GM11168 (cell line): ENCODE results near the gene UPF1.

Source experiments
- in situ Hi-C: fragments of 300-500 bp; cut with MboI; formaldehyde crosslinking; loops from one replicate; pipeline ENCODE4 v1.12.0; 2022; ENCODE audit warnings: low sequenced_read_pairs; ENCODE audit not compliant: unreplicated experiment

UPF1 gene

DNA sequence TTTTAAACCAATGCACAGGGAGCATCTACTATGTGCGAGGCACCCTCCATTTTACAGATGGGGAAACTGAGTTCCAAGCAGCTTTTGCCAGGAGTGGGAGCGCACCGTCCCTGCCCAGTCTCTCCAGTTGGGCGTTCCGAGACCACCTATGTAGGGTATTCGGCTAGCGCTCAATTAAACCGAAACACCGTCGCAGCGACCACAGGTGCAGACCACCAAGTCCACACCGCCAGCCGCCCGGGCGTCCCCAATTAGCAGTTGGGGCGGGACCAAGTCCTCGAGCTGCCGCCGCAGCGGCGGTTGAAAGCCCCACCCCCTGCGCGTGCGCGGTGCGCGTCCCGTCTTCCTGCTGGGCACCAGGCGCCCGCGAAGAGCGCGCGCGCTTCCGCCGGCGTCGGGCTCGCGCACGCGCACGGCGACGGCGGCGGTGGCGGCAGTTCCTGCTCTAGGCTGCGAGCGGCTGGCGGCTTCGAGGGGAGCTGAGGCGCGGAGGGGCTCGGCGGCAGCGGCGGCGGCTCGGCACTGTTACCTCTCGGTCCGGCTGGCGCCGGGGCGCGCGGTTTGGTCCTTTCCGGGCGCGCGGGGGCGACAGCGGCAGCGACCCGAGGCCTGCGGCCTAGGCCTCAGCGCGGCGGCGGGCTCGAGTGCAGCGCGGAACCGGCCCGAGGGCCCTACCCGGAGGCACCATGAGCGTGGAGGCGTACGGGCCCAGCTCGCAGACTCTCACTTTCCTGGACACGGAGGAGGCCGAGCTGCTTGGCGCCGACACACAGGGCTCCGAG is at the start of gene UPF1:
Gene UPF1, plus strand, starts transcription at position 436 of the 782 bp plus-strand sequence. Its CDS starts 251 bp downstream, at position 687.
- in situ Hi-C loops: no loop called here

DNA sequence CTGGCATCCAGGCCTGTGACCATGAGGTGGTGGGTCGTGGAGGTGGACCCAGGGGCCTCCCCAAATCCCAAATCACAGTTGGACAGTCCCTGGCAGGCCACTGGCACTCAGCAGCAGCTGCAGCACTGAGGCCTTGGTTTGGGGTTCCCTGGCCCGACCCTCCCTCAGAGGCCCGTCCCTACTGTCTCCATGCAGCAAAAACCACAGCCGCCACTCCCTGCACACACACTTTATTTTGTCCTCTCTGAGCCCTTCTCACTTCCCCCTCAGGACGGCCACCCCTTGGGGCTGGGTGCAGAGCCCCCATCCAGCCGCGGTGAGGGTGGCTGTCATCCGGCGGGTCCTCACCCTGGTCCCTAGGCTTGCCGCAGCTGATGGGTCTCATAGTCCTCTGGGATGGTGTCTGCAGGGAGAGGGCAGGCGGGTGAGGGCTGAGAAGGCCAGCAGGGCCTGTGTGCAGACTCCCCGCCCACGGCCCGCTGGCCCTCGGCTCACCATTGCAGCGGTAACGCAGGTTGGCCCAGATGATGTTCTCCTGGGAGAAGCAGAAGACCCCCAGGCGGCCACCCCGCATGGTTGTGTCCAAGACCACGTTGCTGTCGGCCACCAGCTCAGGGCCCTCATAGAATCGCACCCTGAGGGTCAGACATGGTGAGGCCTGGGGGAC is 49.1 kb upstream of the UPF1 start:
- in situ Hi-C loops: no loop called here

- in situ Hi-C loops: no loop called here
Observed at GRCh38 chr19:18783958-18784785, 47.6 kb upstream of the UPF1 start.

DNA sequence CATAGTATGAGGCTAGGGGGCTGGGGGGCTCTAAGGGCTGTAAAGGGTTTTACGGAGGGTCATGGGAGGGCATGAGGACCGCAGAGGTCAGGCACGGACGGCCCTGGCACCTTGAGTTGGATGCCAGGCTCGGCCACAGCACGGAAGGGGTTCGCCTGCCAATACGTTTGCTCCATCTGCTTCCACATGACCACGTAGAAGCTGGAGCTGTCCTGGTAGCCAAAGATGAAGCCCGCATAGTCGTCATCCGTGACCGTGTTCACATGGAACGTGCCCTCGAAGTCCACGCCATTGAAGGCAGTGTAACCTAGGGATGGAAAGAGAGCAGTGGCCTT is 47.0 kb upstream of the UPF1 start:
- in situ Hi-C loops: no loop called here

DNA sequence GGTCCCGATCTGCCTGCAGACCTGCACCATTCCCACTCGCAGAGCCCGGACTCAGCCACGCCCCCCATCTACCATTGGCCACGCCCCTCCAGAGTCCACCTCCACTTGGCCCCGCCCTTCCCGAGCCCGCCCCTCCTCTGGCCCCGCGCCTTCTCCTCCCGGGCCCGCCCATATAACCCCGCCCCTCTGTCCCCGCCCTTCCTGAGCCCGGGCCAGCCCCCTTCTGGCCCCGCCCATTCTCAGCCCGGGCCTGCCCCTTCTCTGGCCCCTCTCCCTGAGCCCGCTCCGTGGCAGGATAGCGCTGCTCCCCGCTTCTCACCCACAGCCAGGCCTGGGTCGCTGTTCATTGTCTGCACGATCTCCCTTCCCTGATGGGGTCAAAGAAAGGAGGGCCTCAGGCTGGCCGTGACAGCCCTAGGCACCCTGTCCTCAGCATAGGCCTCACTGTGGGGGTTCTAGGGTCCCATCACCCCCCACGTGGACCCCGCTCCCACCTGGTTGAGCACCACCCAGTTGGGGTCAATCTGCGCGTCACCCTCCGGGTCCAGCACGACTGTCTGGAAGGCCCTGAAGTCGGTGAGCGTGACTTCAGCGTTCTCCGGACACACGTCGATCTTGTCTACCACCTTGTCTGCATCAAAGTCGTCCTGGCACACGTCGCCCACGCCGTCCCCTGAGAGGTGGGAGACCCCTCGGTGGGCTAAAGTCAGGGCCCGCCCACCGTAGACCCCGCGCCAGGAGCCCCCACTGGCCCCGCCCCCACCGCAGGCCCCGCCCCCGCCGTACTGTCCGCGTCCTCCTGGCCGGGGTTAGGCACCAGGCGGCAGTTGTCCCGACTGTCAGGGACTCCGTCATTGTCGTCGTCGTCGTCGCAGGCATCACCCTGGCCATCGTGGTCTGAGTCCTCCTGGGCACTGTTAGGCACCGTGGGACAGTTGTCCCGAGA is 46.3 kb upstream of the UPF1 start:
- in situ Hi-C loops: no loop called here

DNA sequence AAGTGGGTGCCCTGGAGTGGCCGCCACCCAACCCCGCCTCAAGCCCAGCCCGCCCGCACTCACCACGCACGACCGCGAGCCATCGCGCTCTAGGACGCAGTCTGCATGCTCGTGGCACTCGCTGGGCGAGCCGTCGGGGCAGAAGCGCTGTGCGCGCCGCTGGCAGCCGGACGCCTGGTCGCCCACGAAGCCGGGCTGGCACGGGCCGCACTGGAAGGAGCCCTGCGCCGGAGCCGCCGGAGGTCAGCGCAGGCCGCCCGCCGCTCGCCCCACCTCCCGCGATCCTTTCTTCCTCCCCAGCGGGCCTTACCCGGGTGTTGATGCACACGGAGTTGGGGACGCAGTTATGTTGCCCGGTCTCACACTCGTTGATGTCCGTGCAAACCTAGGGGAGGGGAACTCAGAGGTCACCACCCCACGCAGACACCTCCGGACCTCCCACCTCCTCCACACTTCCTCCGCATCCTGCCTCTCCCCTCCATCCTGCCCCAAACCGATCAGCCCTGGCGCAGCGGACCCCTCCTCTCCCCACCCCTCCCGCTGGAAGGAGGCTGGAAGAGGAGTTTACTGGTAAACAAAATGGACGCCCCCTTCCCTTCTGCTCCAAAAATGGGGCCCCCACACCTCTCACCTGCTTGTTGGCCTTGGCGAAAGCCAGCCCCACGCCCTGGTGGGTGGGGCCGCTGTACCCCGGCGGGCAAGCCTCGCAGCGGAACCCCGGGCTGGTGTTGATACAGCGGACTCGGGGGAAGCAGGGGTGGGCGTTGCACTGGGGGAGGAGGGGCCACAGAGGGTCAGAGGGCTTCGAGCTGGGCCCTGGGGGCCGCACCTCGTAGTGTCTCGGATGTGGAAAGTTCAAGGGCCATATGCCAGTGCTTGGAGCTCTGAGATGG is 43.0 kb upstream of the UPF1 start:
- in situ Hi-C loops: no loop called here

DNA sequence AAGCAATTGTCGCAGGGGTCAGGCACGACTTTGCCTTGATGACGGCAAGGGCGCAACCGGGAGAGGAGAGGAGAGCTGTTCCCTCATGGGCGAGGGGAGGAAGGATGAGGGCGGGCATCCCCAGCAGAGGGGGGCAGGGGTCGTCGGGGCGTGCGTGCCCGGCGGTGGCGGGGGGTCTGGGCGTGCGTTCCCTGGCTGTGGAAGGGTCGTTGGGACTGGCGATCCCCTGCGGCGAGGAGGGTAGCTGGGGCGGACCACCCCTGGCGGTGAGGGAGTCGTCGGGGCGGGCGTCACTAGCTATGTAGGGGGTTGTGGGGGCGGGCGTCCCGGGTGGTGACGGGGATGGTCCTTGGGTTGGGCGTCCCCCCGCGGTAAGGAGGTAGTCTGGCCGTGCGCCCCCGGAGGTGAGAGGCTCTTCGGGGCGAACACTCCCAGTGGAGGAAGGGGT is 42.3 kb upstream of the UPF1 start:
- in situ Hi-C loops: no loop called here

GRCh38 chr19:18789883-18790565 is 41.7 kb upstream of the UPF1 start:
- in situ Hi-C loops: no loop called here

GRCh38 chr19:18790566-18791314 is 41.0 kb upstream of the UPF1 start, which contains the start of gene COMP:
TSS of gene COMP (minus strand) at chr19:18791305. CDS start at chr19:18791269, 36 bp downstream.
- in situ Hi-C loops: no loop called here

- in situ Hi-C loops: no loop called here
Observed at GRCh38 chr19:18791315-18791678, 40.5 kb upstream of the UPF1 start.

DNA sequence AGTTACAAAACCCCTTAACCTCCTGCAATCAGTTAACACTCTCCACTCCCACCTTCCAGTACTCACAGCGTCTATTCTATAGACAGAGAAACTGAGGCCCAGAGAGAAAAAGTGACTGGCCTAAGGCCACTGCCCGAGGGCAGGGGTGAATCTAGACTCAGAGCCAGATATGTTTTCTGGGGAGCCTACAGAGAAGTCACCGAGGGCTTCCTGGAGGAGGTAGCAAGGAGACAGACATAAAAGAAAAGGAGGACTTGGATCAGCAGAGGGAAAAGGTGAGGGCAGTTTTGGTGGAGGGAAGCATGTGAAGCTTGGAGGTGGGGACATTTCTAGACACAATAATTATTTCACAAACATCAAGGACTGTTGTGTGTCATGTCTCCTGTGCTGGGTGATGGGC is 39.1 kb upstream of the UPF1 start:
- in situ Hi-C loops: no loop called here

DNA sequence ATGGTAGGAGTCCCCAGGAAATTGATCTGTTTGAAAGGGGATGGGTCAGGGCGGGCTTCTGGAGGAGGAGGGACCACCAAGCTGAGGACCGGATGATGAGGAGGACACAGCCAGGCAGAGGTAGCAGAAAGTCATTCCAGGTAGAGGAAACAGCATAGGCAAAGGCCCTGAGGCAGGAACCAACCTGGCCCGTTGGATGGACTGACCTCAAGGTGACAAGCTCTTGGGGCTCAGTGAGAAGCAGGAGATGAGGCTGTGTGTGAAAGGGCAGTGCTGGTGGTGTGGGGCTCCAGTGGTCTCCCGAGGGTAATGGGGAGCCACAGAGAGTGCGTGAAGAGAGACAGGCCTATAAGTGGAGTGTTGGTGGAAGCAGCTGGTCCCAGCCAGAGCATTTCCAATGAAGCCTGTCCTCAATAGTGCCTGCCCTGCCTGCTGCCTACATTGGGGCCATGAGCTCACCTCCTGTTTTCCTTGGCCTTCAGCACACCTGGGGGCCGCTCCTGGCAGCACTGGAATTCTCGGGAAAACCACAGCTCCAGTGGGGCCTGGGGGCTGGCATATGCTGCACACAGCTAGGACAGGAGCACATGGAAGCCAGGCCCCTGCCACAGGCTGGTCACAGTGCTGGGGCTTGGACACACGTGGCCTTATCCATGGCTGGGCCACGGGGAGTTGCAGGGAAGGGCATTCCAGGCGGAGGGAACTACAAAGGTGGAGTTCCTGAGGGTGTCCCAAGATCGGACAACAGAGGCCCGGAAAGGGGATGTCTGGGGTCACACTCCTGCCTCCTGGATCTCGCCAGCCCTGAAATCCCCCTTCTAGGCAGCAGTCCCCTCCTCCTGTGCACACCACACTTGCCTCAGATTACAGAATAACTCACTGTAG is 38.4 kb upstream of the UPF1 start:
- in situ Hi-C loops: no loop called here

- in situ Hi-C loops: no loop called here
Observed at GRCh38 chr19:18794029-18794313, 37.8 kb upstream of the UPF1 start.

DNA sequence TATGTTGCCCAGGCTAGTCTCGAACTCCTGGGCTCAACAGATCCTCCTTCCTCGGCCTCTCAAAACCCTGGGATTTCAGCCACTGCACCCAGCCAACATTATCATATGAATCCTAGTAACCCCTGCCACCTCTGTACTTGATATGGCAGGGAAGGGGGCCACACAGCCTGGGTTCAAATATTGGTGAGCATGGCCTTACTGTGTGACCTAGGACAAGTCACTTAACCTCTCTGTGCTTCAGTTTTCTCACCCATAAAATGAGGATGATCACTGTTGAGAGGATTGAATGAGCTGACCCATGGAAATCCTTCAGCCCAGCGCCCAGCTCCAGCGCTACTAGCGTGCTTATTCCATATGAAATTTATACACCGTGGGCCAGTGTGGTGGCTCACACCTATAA is 37.1 kb upstream of the UPF1 start:
- in situ Hi-C loops: no loop called here

DNA sequence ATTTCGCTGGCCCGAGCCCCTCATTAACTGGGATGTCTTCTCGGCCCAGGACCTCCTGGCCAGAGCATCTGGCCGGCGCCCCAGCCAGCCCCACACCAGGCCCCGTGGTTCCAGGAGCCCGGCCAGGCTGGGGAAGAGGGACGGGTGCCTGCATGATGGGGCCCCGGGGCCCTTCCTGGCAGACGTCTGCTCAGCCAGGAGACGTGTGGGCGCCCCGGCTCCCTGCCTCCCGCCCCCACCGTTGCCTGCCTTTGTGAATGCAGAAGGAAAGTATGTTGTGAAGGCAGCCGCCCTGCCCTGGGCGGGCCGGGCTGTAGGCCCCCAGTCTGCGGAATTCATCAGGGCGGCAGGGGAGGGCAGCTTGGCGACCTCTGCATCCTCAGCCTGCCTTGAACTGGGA is 36.2 kb upstream of the UPF1 start:
- in situ Hi-C loops: no loop called here

- in situ Hi-C loops: no loop called here
Observed at GRCh38 chr19:18796239-18796638, 35.5 kb upstream of the UPF1 start.
